Measurements from ENCODE around the gene AXIN2.

Gene AXIN2

DNA sequence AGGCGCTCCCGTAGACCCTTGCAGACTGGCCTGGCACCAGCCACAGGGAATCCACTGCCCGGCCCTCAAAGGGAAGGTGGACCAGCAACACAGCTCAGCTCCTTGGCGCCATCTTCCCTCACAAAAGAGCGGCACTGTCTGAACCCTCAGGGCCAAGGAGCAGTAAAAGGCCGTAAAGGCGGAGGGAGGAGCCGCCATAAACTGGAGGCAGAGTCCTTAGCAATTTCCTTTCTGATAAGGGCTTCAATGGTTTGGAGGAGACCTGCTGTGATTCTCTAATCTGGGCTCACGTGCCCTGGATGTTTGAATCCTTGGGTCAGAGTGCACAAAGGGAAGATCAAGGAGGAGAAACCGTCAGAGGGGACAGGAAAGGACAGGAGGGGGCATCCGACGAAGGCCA is 15.5 kb upstream of the AXIN2 start:
- DNase-seq: no peak

DNA sequence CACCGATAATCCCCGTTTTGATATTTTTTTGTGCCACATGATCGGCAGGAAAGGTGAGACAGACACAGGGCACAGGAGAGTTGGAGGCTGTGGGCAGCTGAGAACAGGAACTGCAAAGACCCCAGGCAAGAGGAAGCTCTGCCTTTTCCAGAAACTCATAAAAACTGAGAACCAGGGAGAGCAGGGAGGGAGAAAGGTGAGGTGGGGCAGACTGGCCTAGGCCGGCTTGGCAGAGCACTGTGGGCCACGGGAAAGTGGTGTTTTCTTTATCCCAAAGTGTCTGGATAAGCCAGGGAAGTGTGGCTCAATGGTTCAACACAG is 11.8 kb upstream of the AXIN2 start:
- no peak for DNase-seq

DNA sequence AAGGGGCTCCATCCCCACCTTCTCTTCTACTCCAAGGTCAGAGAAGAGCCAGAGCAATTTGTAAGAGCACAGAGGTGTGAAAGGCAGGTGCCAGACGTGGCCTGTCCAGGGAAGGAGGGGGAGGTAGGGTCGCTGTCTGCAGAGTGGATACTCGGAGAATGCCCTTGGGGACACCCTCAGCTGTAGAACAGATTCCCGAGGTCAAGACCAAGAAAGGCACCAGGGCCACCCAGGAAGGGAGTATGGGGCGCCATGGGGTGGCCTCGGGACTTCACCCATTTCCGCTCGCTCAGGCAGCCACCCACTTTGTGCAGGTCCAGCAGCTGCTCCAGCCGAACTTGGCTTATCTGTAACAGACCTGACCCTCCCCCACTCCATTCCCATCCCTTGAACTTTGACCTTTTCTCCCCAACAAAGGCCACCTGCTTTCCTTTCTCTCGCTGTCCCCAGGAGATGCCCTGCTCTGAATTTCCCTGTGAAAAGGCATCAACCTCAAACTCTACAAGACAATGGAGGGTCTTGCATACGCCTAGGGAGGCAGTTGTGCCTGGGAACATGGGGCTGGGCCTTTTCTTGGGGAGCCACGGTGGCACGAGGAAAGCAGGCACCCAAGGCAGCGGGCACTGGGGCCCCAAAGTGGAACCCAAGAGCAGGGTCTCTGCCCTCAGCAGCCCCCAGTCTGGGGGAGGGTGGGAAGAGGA is 11.3 kb upstream of the AXIN2 start:
- no peak for DNase-seq

DNA sequence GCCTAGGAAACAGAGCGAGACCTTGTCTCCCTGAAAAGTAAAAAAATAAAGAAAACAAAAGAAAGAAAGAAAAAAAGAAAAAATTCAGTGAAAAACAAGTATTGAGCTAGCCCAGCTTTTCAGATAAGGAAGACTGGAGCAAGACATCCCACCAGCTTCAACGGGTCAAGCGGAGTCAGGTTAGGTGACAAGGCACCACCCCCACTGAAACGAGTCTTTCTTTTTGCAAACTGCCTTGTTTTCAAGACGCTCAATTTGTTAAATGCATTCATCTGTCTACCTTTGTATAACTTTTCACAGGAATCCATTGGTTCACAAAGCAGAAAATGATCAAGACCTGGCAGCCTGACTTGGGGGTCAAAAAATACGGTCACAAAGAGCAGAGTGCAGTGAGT is 10.7 kb upstream of the AXIN2 start:
- DNase-seq: no peak

DNA sequence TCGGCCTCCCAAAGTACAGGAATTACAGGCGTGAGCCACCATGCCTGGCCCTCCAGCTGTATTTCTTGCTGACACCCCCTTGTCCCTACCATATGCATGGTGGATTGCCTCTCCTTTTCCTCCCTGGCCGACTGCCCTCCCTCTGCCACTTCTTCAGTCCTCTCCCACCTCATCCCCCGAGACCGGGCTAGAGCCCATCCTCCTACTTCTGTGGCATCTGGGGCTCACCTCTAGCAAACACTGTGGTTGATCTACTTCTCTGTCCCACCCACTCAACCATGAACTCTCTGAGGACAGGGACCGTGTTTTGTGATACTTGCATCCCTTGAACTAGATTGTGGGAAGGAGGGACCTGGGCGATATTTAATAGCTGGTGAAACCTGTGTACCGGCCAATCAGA is 7.5 kb upstream of the AXIN2 start:
- DNase-seq: no peak

DNA sequence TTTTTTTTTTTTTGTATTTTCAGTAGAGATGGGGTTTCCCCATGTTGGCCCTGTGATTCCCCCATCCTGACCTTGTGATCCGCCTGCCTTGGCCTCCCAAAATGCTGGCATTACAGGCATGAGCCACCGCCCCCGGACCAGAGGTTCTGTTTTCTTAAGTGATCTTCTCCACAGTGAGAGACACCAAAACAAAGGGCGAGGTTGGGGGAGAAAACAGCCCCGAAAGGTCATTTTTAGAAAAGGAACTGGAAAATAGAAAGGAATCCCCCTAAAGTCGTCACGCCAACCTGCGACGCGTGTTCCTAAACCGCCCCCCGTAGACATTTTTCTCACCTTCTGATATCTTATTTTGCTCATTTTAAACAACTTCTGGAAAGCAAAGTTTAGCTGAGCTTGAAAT is 6.1 kb upstream of the AXIN2 start:
- DNase-seq: no peak

DNA sequence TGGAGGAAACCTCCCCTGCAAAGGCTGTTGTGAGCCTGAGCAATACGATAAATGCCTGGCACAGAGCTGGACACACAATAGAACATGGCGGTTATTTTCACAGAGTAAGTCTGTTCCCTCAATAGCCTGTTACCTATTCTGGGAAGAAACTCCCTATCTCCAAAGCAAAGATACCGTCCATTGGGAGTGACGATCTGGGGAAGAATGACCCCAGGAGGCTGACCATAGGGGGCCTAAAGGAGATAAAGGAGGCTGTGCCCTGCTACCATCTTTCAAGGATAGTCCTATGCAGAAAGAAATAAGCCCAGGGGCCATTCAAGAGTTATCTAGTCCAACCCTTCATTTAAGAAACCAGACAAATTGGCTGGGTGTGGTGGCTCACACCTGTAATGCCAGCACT is 4.1 kb upstream of the AXIN2 start:
- no peak for DNase-seq

DNA sequence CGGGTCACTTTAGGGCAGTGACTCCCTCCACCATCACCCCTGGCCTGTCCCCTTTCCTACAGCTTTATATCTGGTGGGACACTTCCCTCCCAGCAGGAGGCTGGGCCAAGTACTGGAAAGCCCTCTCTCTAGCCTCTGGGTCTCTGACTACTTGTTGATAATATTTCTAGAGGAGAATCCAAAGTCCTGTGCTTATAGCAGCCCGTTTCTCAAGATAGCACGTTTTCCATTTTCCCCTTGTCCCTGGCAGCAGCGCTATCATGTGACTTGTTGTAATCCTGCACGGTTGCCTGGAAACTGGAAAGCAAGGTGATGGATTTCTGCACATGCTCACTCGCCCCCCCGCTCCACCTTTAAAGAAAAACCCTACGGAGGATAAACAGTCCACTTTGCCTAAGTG is 3.3 kb upstream of the AXIN2 start:
- DNase-seq: no peak

DNA sequence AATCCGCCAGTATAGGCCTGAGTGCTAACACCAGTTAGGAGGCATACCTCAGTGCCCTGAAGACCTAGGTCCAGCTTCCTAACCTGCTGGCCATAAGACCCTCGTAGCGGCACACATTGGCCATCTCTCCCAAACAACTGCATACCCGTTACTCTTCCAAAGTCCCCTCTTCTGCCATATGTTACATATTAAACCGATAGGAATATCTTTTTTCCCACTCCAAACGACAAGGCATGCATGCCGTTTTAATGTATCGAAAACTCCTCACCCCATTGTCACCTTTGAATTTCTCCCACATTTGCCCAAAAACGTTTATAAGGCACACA is 721 bp upstream of the AXIN2 start:
- DNase-seq: no peak

DNA sequence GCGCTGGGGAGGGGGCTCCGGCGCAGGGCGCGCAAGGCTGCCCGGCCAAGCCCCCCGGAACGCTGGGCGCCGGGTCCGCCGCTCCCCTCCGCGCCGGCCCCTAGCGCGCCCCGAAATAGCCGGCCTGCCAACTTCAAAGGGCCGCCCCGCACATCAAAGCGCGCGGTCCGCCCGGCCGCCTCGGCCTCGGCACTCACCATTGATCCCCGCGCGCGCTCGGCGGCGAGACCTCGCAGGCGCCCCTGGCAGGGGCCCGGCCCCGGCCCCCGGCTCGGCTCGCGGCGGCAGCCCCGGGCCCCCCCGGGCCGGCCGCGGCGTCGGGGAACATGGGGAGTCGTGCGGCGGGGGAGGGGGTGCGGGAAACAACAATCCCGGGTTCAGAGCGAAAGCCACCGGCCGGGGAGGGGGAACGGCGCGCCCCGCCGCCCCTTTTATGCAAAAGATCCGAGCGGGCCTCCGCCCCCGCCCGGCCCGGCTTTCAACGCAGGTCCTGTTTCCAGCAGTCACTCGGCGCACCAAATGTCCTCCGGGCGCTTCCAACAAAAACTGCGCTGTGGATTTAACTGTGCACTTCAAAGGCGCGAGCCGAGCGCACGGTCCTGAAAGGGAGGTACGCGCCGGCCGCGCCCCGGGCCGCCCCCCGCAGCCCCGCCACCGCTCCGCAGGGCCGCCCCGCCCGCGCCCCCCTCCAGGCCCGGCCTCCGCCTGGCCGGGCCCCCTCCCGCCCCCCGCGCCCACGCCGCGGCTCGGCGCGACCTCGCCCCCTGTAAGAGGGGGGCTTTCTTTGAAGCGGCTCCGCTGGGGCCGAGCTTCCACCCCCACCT is 608 bp downstream of the AXIN2 start:
- peak; percentile 72 to 76 for DNase-seq

DNA sequence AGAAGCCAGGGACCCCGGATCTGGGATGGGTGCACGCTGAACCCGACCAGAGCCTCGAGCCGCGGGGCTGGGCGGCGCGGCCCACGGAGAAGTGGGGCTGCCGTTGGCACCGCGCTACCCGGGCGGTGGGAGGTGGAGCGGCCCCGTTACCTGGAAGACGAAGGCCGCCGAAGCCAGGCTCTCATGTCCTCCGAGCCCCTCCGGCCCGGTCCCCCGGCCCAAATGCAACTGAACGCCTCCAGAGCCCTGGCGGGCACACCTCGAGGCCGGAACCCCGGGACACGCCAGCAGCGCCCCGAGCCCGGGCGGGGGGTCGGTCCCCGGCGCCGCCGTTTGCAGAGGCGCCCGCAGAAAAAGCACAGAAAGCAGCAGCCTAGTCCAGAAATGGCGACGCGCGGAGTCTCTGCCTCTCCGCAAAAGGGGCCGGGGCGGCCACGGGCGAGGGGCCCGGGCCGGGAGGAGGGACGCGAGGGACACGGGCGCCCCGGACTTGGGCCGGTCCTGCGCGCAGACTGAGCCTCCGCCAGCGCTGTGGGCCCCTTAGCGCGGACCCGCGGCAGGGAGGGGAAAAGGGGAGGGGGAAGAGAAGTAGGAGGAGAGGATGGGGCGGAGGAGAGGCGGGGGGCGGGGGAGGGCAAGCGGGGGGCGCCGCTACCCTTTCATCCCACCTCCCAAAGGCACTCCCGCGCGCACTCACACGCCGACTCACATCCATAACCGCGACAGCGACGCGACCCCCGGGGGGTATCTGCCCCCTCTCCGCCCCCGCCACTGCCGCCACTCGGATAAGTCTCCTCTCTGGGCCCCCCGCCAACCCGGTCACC is 1.4 kb downstream of the AXIN2 start:
- no peak for DNase-seq

DNA sequence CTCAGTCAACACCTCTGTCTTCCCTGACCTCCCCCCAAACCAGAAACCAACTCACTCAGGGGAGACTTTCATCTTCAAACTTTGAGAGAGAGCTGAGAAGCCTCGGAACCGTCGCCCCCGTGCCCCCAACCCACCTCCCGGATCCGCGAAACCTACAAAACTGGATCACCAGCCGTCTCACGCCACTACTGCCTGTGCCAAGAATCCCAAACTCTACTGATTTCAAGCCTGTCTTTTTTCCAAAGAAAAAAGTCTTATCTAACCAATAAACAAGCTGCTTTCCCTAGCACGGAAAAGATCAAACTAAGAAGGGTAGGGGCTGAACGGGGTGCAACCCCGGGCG is 2.0 kb downstream of the AXIN2 start:
- no peak for DNase-seq

DNA sequence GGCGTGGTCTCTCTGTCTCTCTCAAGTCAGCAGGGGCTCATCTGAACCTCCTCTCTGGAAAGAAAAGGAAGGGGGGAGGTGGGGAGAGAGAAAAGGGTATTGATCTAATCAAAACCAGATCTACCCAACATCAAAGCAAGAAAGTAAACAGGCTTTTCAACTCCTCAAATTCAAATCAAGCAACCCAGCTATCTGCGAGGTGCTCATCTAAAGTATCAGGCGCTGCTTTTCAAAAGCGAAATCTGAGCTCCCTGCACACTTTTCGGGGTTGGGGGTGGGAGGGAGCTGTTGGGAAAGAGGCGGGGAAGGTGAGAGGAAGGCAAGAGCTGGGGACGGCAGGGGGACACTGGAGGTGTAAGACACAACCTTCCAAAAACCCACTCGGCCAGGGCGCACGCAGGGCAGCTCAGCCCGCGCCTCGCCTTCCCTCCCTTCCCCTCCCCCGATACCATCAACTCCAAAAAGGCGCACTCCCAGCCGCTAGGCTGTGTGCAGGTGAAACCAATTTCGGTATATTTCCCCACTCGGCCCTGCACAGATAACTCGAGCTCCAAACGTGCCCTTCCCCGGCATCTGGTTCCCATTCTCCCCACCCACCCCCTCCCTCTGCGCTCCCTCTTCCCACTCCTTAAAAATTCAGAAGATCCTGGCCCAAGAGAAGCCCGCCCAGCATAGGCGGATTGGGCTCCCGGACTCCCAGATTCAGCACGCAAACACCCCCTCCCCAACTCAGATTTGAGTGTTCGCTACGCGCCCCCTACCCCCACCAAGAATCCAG is 2.6 kb downstream of the AXIN2 start:
- no peak for DNase-seq

DNA sequence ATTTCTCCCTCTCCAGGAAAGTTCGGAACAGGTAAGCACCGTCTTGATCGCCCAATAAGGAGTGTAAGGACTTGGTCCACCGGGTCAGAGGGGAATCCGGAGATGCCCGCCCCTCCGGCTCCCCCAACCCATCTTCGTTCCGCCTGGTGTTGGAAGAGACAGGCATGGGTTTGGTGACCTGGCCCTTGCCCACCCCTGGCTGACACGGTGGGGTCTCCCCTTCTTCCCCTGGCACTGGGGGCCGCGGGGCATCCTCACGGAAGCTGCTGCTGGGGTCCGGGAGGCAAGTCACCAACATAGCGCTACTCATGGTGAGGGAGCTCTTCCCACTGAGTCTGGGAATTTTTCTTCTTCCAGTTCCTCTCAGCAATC is 3.2 kb downstream of the AXIN2 start:
- DNase-seq: no peak

DNA sequence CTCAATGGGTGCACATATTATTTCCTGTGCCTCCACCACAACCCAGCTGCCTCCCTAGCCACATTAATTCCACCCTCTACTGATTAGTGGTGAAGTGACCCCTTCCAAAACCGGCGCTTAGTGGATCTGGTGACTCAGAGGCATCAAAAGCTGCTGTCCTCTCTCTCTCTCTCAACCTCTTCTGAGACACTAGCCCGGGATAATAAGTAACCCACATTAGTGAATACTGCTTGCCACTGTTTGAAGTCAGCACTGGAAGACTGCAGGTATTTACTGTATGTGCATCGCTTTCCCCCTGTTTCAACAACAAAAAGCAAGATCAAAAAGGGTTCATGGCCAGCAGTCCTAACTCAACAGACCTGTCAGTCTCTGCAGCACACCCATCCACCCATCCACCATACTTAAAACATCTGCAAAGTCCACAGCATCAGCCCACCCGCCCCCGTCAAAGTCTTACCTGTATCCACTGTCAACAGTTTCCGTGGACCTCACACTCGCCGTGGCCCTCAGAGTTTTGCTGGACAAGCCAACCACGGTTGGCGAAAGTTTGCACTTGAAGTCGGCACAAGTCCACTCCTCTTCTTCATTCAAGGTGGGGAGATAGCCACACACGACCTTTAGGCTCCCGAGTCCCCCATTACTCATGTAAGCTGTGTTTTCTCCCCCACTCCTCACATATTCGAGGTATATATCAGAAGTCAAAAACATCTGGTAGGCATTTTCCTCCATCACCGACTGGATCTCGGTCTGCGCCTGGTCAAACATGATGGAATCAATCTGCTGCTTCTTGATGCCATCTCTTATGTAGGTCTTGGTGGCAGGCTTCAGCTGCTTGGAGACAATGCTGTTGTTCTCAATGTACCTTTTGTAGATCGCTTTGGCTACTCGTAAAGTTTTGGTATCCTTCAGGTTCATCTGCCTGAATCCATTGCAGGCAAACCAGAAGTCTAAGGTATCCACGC is 3.8 kb downstream of the AXIN2 start:
- no peak for DNase-seq

DNA sequence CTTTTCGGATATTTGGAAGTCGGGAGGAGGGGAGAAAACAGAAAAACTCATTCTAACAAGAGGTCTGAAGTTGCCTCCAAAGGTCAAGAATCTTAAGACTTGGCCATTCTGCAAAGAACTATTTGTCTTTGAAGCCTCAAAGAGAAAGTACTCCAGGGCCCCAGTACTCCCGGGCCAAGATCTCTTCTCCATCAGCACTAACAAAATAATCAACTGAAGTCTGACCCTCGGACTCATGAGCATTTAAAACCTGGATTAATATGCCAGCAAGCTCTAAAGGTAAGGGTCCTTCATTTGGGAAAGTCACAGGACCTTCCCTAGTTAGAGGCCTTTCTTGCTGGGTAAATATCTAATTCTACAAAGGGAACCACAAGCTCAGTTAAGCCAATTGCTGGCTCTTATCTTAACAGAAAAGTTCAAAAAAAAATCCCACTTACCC is 4.5 kb downstream of the AXIN2 start:
- DNase-seq: no peak

DNA sequence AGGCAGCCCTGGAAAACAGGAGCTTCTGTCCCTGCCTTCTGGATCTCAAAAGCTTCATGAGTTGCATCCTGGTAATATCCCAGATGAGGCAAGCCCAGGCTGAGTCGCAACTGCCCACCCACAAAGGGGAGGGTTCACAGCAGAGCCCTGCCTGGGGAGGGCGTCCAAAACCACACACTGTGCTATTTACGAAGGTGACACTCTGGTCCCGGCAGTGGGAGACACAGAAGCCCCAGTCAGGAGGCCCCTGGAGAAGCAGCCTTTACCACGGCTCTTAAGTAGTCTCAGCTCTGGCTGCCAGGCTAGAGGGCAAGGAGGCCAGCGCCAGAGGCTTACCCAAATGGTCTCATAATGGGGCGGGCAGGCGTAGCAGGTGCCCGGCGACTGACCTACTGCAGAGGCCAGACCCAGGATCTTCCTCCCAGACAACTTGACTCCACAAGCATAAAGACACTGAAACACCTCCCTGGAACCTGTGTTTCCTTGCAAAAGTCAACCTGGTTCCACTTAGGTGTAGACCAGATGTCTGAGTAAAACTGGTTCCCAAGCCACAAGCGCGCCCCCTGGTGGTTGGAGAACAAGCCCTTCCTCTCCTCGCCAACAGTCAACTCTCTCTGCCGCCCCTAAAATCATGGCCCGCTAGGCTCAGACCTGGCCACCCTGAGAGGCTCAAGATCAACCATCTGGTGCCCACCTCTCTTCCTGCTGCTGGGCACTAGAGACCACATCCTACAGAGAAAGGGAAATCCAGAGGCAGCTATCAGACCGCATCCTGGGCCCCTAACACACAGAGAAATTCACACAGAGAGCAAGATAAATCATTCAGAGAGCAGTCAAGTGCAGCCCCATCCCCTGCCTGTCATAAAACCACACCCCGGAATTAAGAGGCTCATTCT is 5.2 kb downstream of the AXIN2 start:
- DNase-seq: peak; percentile 59 to 81

DNA sequence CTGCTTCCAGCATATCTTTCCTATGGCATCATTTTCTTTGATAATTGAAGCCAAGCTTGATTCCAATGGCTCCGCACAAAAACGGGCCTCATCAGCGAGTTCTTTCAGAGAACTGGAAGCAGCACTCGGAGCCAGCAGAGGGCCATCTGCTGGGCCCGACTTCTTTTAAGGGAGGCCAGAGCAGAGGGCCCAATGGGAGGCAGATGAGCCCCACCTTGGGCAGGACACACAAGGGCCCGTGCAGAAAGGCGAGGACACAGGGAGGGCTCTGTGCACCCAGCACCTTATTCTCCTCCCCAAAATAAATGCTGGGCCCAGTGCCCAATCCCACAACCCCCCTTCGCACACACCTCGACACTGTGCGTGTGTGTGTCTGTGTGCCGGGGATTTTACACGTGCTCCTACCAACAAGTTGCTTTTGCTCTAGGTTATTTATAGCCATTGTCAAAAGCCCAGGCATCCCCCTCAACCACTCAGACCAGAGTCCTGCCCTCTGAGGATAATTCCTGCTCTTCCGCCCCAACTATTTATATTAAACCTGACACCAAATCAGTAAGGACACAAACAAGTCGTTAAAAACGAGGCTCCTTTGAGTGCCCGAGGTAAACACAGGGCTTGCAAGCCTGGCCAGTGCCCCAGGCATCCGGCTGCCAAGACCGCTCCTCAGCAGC is 6.8 kb downstream of the AXIN2 start:
- no peak for DNase-seq

DNA sequence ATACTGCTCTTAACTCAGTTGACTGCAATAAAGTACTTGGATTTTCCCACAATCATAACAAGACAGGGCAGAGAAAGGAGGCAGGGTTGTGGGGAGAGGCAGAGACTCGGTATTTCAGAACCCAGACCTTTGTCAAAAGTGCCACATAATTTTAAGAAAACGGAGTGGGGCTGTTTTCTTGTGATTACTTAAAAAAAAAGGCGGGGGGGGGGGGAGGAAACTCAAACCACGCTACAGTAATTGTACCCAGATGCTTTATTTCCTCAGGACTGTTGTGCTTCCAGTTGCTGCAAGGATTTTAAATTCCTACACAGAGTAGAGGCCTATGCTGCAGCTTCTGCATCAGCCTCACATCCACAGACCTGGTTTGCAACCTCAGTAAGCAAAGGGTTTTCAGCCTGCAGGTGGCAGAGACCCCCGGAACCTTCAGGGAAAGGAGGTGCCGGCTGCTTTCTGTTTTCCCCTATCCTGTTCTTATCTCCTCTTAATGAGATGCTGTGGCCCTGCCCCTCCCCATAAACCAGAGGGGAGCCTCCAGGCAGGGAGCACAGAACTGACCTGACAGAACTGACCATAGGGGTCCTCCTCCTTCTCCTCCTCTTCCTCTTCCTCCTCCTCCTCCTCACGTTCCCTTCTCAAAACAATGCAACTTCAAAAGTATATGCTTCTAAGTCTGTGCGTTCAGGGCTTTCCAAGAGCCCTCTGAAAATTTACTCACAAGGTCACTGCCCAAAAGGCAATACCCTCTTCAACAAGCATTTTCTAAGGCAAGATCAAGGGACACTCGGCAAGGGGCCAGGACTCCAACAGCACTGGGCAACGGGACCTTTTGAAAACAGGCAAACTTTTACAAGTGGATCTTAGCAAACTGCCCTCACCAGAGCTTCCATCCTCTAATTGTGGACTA is 7.5 kb downstream of the AXIN2 start:
- DNase-seq: no peak

Data from Kasumi-1 (cell line).